GM18870 (cell line): ENCODE data around the gene PEX5L.
"Not testable (repeated sequence)": the region's sequence is repeated elsewhere in the genome, so short reads cannot be mapped to it uniquely, and the experiment has no call there.

Source experiments
- ATAC-seq: cut with Tn5 transposase; IDR thresholded peaks from one replicate; pipeline ENCODE4 v1.9.1; 2021; ENCODE audit warnings: moderate library complexity; ENCODE audit not compliant: unreplicated experiment

The PEX5L gene

GRCh38 chr3:179796421-179796820 lies 240.3 kb downstream of the PEX5L start:
- no peak for ATAC-seq

- ATAC-seq, result no peak
Measured at GRCh38 chr3:179794355-179794754, 242.4 kb downstream of the PEX5L start.

GRCh38 chr3:179791793-179792192 lies 244.9 kb downstream of the PEX5L start:
- no peak for ATAC-seq

GRCh38 chr3:179788996-179789395 lies 247.7 kb downstream of the PEX5L start:
- ATAC-seq, result no peak

GRCh38 chr3:179782841-179783240 lies 253.9 kb downstream of the PEX5L start:
- not testable (repeated sequence) for ATAC-seq

- ATAC-seq, result no peak
Measured at GRCh38 chr3:179775416-179776122, 261.2 kb downstream of the PEX5L start.

- ATAC-seq, result no peak
Measured at GRCh38 chr3:179772297-179772696, 264.4 kb downstream of the PEX5L start.

- ATAC-seq, result no peak
Measured at GRCh38 chr3:179771797-179772196, 264.9 kb downstream of the PEX5L start.

- ATAC-seq, result no peak
Measured at GRCh38 chr3:179769411-179770247, 267.1 kb downstream of the PEX5L start.

- ATAC-seq, result no peak
Measured at GRCh38 chr3:179768080-179768479, 268.7 kb downstream of the PEX5L start.

GRCh38 chr3:179766416-179767133 lies 270.2 kb downstream of the PEX5L start:
- ATAC-seq, result no peak

- ATAC-seq, result no peak
Measured at GRCh38 chr3:179765396-179765795, 271.3 kb downstream of the PEX5L start.

GRCh38 chr3:179760944-179761343 lies 275.8 kb downstream of the PEX5L start:
- no peak for ATAC-seq

GRCh38 chr3:179750720-179751328 lies 285.9 kb downstream of the PEX5L start:
- ATAC-seq, result no peak

GRCh38 chr3:179745716-179746115 lies 291.0 kb downstream of the PEX5L start:
- ATAC-seq, result no peak

- ATAC-seq, result no peak
Measured at GRCh38 chr3:179745079-179745478, 291.7 kb downstream of the PEX5L start.
